ENCODE results near the gene PPP2R2B.

DNA sequence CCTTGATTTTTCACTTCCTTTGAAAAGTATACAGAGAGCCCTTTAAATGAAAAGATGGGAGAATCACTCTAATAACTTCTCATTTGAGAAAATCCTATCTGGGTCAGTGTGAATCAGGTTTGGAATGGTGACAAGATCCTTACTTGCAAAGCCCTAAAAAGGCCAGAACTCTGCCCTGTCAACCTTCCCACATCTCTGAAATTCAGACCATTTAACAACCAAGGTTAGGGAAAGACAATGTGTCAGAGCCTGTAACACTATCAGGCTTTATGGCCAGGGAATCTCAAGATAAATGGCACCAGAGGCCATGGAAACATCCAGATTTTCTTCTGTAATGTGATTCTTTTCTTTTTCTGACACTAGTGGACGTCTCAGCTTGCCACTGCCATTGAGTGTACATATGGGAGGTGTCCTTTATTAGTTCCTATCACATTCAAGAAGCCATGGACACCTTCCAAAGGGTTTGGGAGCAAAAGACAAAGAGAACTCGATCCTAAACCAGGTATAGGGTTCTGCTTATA is 196.9 kb downstream of the PPP2R2B start:
- TF ChIP-seq CTCF (IDR thresholded peaks at IDR 0.05) (no peak), POLR2A (IDR thresholded peaks at IDR 0.05; ENCODE audit: low read length) (no peak), TP53 (CRISPR knock-in tag; IDR thresholded peaks at IDR 0.05) (no peak), JUN (IDR thresholded peaks at IDR 0.05) (no peak), MAX (IDR thresholded peaks at IDR 0.05) (no peak), CEBPB (IDR thresholded peaks at IDR 0.05) (no peak), NFE2L2 (conservative IDR thresholded peaks at IDR 0.05; ENCODE audit: low read length) (no peak), SREBF2 (IDR thresholded peaks at IDR 0.05) (no peak), PHF8 (IDR thresholded peaks at IDR 0.05; ENCODE audit: borderline replicate concordance, low read depth) (no peak), MYC (IDR thresholded peaks at IDR 0.05; ENCODE audit: borderline replicate concordance, low read length) (no peak), RFX5 (IDR thresholded peaks at IDR 0.05) (no peak), CBX2 (IDR thresholded peaks at IDR 0.05; ENCODE audit: borderline replicate concordance, low read depth) (no peak), POLR2AphosphoS2 (conservative IDR thresholded peaks at IDR 0.05; ENCODE audit: low read length) (no peak)
- TF ChIP-seq, protein P1, sequence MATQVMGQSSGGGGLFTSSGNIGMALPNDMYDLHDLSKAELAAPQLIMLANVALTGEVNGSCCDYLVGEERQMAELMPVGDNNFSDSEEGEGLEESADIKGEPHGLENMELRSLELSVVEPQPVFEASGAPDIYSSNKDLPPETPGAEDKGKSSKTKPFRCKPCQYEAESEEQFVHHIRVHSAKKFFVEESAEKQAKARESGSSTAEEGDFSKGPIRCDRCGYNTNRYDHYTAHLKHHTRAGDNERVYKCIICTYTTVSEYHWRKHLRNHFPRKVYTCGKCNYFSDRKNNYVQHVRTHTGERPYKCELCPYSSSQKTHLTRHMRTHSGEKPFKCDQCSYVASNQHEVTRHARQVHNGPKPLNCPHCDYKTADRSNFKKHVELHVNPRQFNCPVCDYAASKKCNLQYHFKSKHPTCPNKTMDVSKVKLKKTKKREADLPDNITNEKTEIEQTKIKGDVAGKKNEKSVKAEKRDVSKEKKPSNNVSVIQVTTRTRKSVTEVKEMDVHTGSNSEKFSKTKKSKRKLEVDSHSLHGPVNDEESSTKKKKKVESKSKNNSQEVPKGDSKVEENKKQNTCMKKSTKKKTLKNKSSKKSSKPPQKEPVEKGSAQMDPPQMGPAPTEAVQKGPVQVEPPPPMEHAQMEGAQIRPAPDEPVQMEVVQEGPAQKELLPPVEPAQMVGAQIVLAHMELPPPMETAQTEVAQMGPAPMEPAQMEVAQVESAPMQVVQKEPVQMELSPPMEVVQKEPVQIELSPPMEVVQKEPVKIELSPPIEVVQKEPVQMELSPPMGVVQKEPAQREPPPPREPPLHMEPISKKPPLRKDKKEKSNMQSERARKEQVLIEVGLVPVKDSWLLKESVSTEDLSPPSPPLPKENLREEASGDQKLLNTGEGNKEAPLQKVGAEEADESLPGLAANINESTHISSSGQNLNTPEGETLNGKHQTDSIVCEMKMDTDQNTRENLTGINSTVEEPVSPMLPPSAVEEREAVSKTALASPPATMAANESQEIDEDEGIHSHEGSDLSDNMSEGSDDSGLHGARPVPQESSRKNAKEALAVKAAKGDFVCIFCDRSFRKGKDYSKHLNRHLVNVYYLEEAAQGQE (IDR thresholded peaks at IDR 0.05) = no peak
